ENCODE data around the gene BDH1. TPM values are rescaled to one million over a fixed set of nuclear protein-coding genes. Genes with fewer than 3 reads are reported as not detected.

Gene BDH1
- total and polyA plus RNA-seq, 2 of the 13 experiments (the other 11 are each of a cell fraction or from before 2014, with no cell fraction given), result 21.2 to 71.9 TPM

DNA sequence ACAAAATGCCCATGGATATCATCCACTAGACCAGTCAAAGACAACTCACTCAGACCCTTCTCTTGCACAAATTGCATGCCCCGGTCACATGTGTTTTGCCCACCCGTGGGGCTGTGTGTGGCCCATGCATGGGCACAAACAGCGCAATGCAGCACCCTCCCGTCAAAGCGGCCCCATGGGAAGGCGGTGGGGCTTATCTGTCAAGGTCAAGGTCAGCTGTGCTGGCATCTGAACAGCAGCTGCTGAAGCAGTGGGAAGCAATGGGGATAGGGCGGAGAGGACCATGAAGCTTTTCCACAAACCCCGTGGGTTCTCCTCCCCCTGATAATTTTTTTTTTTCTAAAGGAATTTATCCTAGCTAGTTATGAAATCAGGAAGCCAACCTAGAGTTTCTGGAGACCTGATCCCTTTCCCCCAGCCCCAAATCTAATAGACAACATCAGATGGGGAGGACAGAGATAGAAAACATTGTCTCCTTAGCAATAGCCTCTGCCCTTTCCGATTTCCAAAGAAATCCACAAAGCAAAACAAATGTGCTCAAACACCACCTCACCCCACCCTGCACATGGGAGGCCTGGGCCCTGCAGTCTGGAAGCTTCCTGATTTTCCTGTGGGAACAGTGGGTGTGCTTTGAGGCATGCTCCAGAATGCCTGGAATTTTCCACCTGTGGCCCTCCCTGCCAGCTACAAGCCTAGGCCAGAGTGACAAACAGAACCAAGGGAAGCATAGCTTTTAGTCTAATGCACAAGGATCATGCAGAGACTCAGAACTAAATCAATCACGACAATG, 84.4 kb downstream of the BDH1 start (continued):
- TF ChIP-seq, protein P1, sequence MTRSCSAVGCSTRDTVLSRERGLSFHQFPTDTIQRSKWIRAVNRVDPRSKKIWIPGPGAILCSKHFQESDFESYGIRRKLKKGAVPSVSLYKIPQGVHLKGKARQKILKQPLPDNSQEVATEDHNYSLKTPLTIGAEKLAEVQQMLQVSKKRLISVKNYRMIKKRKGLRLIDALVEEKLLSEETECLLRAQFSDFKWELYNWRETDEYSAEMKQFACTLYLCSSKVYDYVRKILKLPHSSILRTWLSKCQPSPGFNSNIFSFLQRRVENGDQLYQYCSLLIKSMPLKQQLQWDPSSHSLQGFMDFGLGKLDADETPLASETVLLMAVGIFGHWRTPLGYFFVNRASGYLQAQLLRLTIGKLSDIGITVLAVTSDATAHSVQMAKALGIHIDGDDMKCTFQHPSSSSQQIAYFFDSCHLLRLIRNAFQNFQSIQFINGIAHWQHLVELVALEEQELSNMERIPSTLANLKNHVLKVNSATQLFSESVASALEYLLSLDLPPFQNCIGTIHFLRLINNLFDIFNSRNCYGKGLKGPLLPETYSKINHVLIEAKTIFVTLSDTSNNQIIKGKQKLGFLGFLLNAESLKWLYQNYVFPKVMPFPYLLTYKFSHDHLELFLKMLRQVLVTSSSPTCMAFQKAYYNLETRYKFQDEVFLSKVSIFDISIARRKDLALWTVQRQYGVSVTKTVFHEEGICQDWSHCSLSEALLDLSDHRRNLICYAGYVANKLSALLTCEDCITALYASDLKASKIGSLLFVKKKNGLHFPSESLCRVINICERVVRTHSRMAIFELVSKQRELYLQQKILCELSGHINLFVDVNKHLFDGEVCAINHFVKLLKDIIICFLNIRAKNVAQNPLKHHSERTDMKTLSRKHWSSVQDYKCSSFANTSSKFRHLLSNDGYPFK (CRISPR knock-in tag; IDR thresholded peaks at IDR 0.05; ENCODE audit: borderline replicate concordance), result no peak
- no peak for TF ChIP-seq SATB2 (CRISPR knock-in tag; IDR thresholded peaks at IDR 0.05)
- TF ChIP-seq, protein P2, sequence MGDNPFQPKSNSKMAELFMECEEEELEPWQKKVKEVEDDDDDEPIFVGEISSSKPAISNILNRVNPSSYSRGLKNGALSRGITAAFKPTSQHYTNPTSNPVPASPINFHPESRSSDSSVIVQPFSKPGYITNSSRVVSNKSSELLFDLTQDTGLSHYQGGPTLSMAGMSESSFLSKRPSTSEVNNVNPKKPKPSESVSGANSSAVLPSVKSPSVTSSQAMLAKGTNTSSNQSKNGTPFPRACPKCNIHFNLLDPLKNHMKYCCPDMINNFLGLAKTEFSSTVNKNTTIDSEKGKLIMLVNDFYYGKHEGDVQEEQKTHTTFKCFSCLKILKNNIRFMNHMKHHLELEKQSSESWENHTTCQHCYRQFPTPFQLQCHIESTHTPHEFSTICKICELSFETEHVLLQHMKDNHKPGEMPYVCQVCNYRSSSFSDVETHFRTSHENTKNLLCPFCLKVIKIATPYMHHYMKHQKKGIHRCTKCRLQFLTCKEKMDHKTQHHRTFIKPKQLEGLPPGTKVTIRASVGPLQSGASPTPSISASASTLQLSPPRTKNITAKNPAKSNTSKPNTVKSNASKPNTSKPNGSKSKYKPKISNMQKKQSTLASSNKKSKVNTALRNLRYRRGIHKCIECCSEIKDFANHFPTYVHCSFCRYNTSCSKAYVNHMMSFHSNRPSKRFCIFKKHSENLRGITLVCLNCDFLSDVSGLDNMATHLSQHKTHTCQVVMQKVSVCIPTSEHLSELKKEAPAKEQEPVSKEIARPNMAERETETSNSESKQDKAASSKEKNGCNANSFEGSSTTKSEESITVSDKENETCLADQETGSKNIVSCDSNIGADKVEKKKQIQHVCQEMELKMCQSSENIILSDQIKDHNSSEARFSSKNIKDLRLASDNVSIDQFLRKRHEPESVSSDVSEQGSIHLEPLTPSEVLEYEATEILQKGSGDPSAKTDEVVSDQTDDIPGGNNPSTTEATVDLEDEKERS (CRISPR knock-in tag; IDR thresholded peaks at IDR 0.05), result no peak
- TF ChIP-seq ZNF749 (CRISPR knock-in tag; IDR thresholded peaks at IDR 0.05; ENCODE audit: borderline replicate concordance), result no peak
- TF ChIP-seq KLF16 (CRISPR knock-in tag; IDR thresholded peaks at IDR 0.05), result peak in 1 of 2 experiments; percentile 26; a peak in 1 of 4 replicates
- TF ChIP-seq THYN1 (CRISPR knock-in tag; IDR thresholded peaks at IDR 0.05; ENCODE audit: borderline replicate concordance, low read depth), result no peak
- TF ChIP-seq ZFX (CRISPR knock-in tag; IDR thresholded peaks at IDR 0.05; ENCODE audit: low read depth), result peak; percentile 72
- no peak for TF ChIP-seq SIN3B (IDR thresholded peaks at IDR 0.05; ENCODE audit: low read length)
- no peak for TF ChIP-seq ZNF17 (CRISPR knock-in tag; IDR thresholded peaks at IDR 0.05)
- TF ChIP-seq ISL2 (CRISPR knock-in tag; IDR thresholded peaks at IDR 0.05), result no peak
- TF ChIP-seq ZNF615 (CRISPR knock-in tag; IDR thresholded peaks at IDR 0.05; ENCODE audit: borderline replicate concordance), result no peak
- TF ChIP-seq, protein P3, sequence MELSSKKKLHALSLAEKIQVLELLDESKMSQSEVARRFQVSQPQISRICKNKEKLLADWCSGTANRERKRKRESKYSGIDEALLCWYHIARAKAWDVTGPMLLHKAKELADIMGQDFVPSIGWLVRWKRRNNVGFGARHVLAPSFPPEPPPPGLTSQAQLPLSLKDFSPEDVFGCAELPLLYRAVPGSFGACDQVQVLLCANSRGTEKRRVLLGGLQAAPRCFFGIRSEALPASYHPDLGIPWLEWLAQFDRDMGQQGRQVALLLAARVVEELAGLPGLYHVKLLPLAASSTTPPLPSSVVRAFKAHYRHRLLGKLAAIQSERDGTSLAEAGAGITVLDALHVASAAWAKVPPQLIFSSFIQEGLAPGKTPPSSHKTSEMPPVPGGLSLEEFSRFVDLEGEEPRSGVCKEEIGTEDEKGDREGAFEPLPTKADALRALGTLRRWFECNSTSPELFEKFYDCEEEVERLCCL (CRISPR knock-in tag; IDR thresholded peaks at IDR 0.05; ENCODE audit: borderline replicate concordance), result no peak
- no peak for TF ChIP-seq ZNF570 (CRISPR knock-in tag; IDR thresholded peaks at IDR 0.05; ENCODE audit: borderline replicate concordance)
- TF ChIP-seq, protein P4, sequence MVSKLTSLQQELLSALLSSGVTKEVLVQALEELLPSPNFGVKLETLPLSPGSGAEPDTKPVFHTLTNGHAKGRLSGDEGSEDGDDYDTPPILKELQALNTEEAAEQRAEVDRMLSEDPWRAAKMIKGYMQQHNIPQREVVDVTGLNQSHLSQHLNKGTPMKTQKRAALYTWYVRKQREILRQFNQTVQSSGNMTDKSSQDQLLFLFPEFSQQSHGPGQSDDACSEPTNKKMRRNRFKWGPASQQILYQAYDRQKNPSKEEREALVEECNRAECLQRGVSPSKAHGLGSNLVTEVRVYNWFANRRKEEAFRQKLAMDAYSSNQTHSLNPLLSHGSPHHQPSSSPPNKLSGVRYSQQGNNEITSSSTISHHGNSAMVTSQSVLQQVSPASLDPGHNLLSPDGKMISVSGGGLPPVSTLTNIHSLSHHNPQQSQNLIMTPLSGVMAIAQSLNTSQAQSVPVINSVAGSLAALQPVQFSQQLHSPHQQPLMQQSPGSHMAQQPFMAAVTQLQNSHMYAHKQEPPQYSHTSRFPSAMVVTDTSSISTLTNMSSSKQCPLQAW (CRISPR knock-in tag; IDR thresholded peaks at IDR 0.05), result no peak
- TF ChIP-seq, protein P5, sequence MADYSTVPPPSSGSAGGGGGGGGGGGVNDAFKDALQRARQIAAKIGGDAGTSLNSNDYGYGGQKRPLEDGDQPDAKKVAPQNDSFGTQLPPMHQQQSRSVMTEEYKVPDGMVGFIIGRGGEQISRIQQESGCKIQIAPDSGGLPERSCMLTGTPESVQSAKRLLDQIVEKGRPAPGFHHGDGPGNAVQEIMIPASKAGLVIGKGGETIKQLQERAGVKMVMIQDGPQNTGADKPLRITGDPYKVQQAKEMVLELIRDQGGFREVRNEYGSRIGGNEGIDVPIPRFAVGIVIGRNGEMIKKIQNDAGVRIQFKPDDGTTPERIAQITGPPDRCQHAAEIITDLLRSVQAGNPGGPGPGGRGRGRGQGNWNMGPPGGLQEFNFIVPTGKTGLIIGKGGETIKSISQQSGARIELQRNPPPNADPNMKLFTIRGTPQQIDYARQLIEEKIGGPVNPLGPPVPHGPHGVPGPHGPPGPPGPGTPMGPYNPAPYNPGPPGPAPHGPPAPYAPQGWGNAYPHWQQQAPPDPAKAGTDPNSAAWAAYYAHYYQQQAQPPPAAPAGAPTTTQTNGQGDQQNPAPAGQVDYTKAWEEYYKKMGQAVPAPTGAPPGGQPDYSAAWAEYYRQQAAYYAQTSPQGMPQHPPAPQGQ (CRISPR knock-in tag; IDR thresholded peaks at IDR 0.05; ENCODE audit: borderline replicate concordance), result no peak
